Body of pancreas (tissue), 4 donors: ENCODE results near the gene NFIA. TPM values are rescaled to one million over a fixed set of nuclear protein-coding genes. Genes with fewer than 3 reads are reported as not detected.

ENCODE experiments used
- ATAC-seq: fragments of 150-250 bp; one replicate; pipeline ENCODE4 v1.9.1; 2016
- DNase-seq, 4 donors: peaks; one replicate each; pipeline ENCODE4 v3.0.0-alpha.2; 2019
- H3K27ac ChIP-seq, 4 donors: fragments of 200-600 bp; sonication (generic); 1 replicate in 3 of 4; 2 replicates in 1 of 4; pipeline versions ENCODE4 v1.5.1 to v1.6.1; 2016 to 2019; ENCODE audit warnings: mild to moderate bottlenecking in 1 of 4, mixed read lengths in 1 of 4, moderate library complexity in 1 of 4
- H3K27me3 ChIP-seq, 2 donors: fragments of 200-600 bp; sonication (generic); one replicate each; pipeline ENCODE4 v1.6.0; 2016; ENCODE audit warnings: mild to moderate bottlenecking in 1 of 2
- H3K36me3 ChIP-seq, 2 donors: fragments of 200-600 bp; sonication (generic); replicated peaks in 1 of 2; 2 replicates each; pipeline ENCODE4 v1.5.1; 2016; ENCODE audit warnings: low read depth in 2 of 2; ENCODE audit not compliant: insufficient read depth in 1 of 2
- H3K4me1 ChIP-seq: fragments of 200-600 bp; sonication (generic); one replicate; pipeline ENCODE4 v1.6.0; 2016
- H3K4me3 ChIP-seq, 2 donors: fragments of 200-600 bp; sonication (generic); 1 replicate in 1 of 2; 2 replicates in 1 of 2; pipeline ENCODE4 v1.5.1; 2016 to 2019
- H3K9me3 ChIP-seq, 3 donors: fragments of 200-600 bp; sonication (generic); 1 replicate in 2 of 3; 2 replicates in 1 of 3; pipeline ENCODE4 v1.5.1; 2016
- POLR2A ChIP-seq, 3 donors: fragments of 450-650 bp; IDR thresholded peaks; one replicate each; pipeline ENCODE4 v1.6.1; 2016; ENCODE audit warnings: antibody characterized with exemption in 3 of 3, mild to moderate bottlenecking in 2 of 3
- WGBS, 2 donors: methylation state at CpG; one replicate each; pipeline ENCODE4 v1.1.5; 2017; 5-methylcytosine and 5-hydroxymethylcytosine counted together
- intact Hi-C: fragments of 100-400 bp; cut with DNase I; formaldehyde crosslinking; loops from one replicate; pipeline ENCODE4 v1.15.1; 2023
- total RNA-seq, 2 donors: library from RNA; depleted of rRNA; stranded (reverse); fragments of >200 nt; gene quantifications; one replicate each; pipeline ENCODE4 v1.1.0, GENCODE V29; 2016
- TF ChIP-seq, protein P1 (sequence below), 7 experiments: fragments of 450-650 bp in 4 of 7; fragments of 200-600 bp in 3 of 7; sonication (generic) in 3 of 7; IDR thresholded peaks; one replicate each; pipeline ENCODE4 v1.5.1; 2016 to 2019; ENCODE audit warnings: antibody characterized with exemption in 7 of 7

The NFIA gene
- total RNA-seq, 2 donors from 2014 or later: 21.5 to 32.3 TPM

DNA sequence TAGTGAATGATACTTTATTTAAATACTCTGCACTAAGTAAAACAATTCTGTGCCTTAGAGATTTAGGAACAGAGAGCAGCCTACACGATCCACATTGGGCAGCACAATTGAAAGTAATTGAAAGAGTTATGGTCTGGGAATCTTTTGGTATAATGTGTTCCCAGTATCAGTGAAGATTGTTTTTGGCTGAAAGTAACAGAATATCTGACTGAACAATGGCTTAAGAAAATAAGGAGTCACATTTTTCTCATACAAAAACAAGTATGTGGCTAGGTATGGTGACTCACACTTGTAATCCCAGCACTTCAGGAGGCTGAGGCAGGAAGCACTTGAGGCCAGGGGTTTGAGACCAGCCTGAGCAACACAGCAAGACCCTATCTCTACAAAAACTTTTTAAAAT, 306.2 kb downstream of the NFIA start:
- ATAC-seq (no peak), DNase-seq (no peak)
- no peak for TF ChIP-seq POLR2A (IDR thresholded peaks at IDR 0.05)
- TF ChIP-seq, protein P1, sequence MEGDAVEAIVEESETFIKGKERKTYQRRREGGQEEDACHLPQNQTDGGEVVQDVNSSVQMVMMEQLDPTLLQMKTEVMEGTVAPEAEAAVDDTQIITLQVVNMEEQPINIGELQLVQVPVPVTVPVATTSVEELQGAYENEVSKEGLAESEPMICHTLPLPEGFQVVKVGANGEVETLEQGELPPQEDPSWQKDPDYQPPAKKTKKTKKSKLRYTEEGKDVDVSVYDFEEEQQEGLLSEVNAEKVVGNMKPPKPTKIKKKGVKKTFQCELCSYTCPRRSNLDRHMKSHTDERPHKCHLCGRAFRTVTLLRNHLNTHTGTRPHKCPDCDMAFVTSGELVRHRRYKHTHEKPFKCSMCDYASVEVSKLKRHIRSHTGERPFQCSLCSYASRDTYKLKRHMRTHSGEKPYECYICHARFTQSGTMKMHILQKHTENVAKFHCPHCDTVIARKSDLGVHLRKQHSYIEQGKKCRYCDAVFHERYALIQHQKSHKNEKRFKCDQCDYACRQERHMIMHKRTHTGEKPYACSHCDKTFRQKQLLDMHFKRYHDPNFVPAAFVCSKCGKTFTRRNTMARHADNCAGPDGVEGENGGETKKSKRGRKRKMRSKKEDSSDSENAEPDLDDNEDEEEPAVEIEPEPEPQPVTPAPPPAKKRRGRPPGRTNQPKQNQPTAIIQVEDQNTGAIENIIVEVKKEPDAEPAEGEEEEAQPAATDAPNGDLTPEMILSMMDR (IDR thresholded peaks at IDR 0.05): no peak
- no peaks in the 10 kb centered on the region for H3K4me1 ChIP-seq
- H3K27ac ChIP-seq: no peak overlapping the region
- H3K36me3 ChIP-seq: peaks cover 2 to 3% of the 10 kb centered on the region in 2 donors
- intact Hi-C loops: no loop called here
- H3K9me3 ChIP-seq: peaks cover 0 to 9% (median 0%) of the 10 kb centered on the region in 3 donors
- no peaks in the 10 kb centered on the region for H3K27me3 ChIP-seq
- WGBS, 2 donors: 96 to 100% methylated on average over 1 of the region's 1 CpG
- no peak overlapping the region for H3K4me3 ChIP-seq

- H3K27ac ChIP-seq: no peak overlapping the region
- peaks cover 0 to 9% (median 0%) of the 10 kb centered on the region in 3 donors for H3K9me3 ChIP-seq
- H3K4me3 ChIP-seq: no peak overlapping the region
- DNase-seq: no peak
- intact Hi-C loops: no loop called here
- no peaks in the 10 kb centered on the region for H3K27me3 ChIP-seq
- 73 to 100% methylated on average over 3 of the region's 3 CpGs for WGBS, 2 donors
- no peak for ATAC-seq
- no peaks in the 10 kb centered on the region for H3K4me1 ChIP-seq
- peaks cover 0 to 3% of the 10 kb centered on the region in 2 donors for H3K36me3 ChIP-seq
- TF ChIP-seq POLR2A (IDR thresholded peaks at IDR 0.05): no peak
- TF ChIP-seq, protein P1 (IDR thresholded peaks at IDR 0.05): no peak
Observed at GRCh38 chr1:61389194-61389925, 307.0 kb downstream of the NFIA start.

DNA sequence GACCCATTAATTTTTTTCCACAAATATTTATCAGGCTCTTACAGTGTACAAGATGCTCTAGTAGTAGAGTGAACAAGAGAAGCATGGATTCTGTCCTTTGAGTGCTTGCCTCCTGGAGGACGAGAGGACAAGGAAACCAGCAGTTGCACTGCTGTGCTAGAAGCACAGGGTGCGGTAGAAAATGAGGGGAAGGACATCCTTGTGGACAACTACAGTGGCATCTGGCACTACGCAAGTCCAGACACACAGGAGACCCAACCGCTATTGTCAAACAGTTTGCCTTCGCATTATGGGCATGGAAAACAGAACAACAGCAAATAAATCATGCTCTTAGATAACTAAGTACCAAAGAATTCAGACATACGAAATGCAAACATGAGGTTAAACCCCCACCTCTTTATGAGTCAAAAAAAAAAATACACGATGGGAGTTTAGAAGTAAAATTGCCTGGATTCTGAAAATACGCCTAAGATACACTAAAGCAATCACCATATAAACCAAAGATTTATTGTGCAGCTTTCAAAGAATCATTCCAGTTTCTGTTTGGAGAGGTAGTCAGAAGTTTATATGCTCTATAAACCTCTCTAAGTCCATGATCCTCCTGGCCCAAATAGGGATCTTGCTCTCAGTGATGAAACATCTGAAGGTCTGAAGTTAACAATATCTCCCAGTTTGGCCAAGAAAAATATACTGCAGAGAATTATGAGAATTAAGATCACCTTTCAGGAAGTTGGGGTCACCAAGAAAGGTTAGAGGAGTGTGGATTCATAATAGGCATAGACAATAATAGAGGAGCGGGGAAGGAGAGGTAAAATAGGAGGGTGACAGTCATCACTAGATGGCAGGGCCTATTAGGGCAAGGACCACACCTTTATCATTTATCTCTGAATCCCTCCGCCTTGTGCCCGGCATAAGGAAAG, 307.8 kb downstream of the NFIA start:
- intact Hi-C loops: no loop called here
- DNase-seq (no peak), ATAC-seq (no peak)
- WGBS, 2 donors: 88 to 90% methylated on average over 11 of the region's 11 CpGs
- peaks cover 0 to 3% of the 10 kb centered on the region in 2 donors for H3K36me3 ChIP-seq
- no peak for TF ChIP-seq POLR2A (IDR thresholded peaks at IDR 0.05)
- TF ChIP-seq, protein P1 (IDR thresholded peaks at IDR 0.05): no peak
- H3K9me3 ChIP-seq: peaks cover 0 to 9% (median 0%) of the 10 kb centered on the region in 3 donors
- no peaks in the 10 kb centered on the region for H3K4me1 ChIP-seq
- no peaks in the 10 kb centered on the region for H3K27me3 ChIP-seq
- no peak overlapping the region for H3K4me3 ChIP-seq
- H3K27ac ChIP-seq: no peak overlapping the region

DNA sequence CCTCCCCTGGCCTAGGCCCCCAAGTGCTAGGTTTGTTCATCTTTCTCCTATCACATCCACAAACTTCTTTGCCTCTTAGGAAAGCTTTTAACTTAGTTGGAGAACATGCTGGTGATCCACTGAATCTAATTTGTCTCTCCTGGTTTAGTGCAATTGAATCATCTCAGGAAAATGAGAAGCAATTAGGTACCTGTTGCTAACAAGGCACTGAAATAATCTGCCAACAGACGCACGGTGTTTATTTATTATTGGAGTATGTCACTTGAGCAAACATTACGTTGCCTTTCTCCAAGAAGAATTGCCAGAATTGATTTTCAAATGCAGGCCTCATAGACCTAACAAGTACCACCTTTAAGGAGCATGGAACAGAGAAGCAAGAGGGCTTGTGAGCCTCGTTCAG, 309.4 kb downstream of the NFIA start:
- H3K4me1 ChIP-seq: no peaks in the 10 kb centered on the region
- H3K27ac ChIP-seq: no peak overlapping the region
- H3K9me3 ChIP-seq: peaks cover 0 to 9% (median 0%) of the 10 kb centered on the region in 3 donors
- intact Hi-C loops: no loop called here
- TF ChIP-seq, protein P1 (IDR thresholded peaks at IDR 0.05): no peak
- TF ChIP-seq POLR2A (IDR thresholded peaks at IDR 0.05): no peak
- DNase-seq (no peak), ATAC-seq (no peak)
- H3K4me3 ChIP-seq: no peak overlapping the region
- 39 to 40% methylated on average over 4 of the region's 4 CpGs for WGBS, 2 donors
- peaks cover 0 to 3% of the 10 kb centered on the region in 2 donors for H3K36me3 ChIP-seq
- H3K27me3 ChIP-seq: no peaks in the 10 kb centered on the region
